HG03571 (cell line): ENCODE results near the gene CRY2.

Experiments used
- ATAC-seq: cut with Tn5 transposase; IDR thresholded peaks from one replicate; pipeline ENCODE4 v1.9.1; 2021; ENCODE audit not compliant: unreplicated experiment

Gene CRY2

GRCh38 chr11:45917286-45917622 is 70.0 kb downstream of the CRY2 start:
- no peak for ATAC-seq

GRCh38 chr11:45917623-45918330 is 70.5 kb downstream of the CRY2 start, which contains the start of gene PEX16:
TSS of gene PEX16 (minus strand) at chr11:45917877. CDS start at chr11:45917811, 66 bp downstream.
- ATAC-seq, result peak; percentile 85

- peak; percentile 27 for ATAC-seq
Observed at GRCh38 chr11:45918331-45918941, 71.2 kb downstream of the CRY2 start.

GRCh38 chr11:45918962-45919675 is 71.8 kb downstream of the CRY2 start:
- no peak for ATAC-seq

GRCh38 chr11:45919806-45920530 is 72.7 kb downstream of the CRY2 start:
- no peak for ATAC-seq

- no peak for ATAC-seq
Observed at GRCh38 chr11:45920531-45921477, 73.5 kb downstream of the CRY2 start.

- ATAC-seq, result no peak
Observed at GRCh38 chr11:45921561-45922424, 74.5 kb downstream of the CRY2 start.

GRCh38 chr11:45922425-45923082 is 75.3 kb downstream of the CRY2 start, which contains the start of gene LARGE2:
TSS of gene LARGE2 (plus strand) at chr11:45922656. CDS start at chr11:45922883, 227 bp downstream.
- ATAC-seq, result no peak

GRCh38 chr11:45924036-45924915 is 77.0 kb downstream of the CRY2 start:
- ATAC-seq, result no peak

GRCh38 chr11:45924927-45925326 is 77.7 kb downstream of the CRY2 start:
- ATAC-seq, result no peak

- no peak for ATAC-seq
Observed at GRCh38 chr11:45925550-45925949, 78.3 kb downstream of the CRY2 start.

- no peak for ATAC-seq
Observed at GRCh38 chr11:45926001-45926401, 78.7 kb downstream of the CRY2 start.

- ATAC-seq, result no peak
Observed at GRCh38 chr11:45926536-45927331, 79.5 kb downstream of the CRY2 start.

- no peak for ATAC-seq
Observed at GRCh38 chr11:45927332-45927683, 80.0 kb downstream of the CRY2 start.

- no peak for ATAC-seq
Observed at GRCh38 chr11:45927684-45928413, 80.6 kb downstream of the CRY2 start.

- ATAC-seq, result no peak
Observed at GRCh38 chr11:45928535-45929215, 81.4 kb downstream of the CRY2 start.
